Prostate gland (tissue), 2 donors: Measurements from ENCODE around the gene EXOC3. TPM values are rescaled to one million over a fixed set of nuclear protein-coding genes. Genes with fewer than 3 reads are reported as not detected.

Source experiments
- DNase-seq: peaks from one replicate; pipeline ENCODE4 v3.0.0-alpha.2; 2019; ENCODE audit warnings: low spot score
- H3K27ac ChIP-seq, 2 donors: fragments of 200-600 bp; sonication (generic); 2 replicates each; pipeline ENCODE4 v1.5.1; 2017 to 2019
- H3K27me3 ChIP-seq: fragments of 200-600 bp; sonication (generic); replicated peaks from 2 replicates; pipeline ENCODE4 v1.5.1; 2019; ENCODE audit not compliant: insufficient read depth
- H3K36me3 ChIP-seq, 2 donors: fragments of 200-600 bp; sonication (generic); 1 replicate in 1 of 2; 2 replicates in 1 of 2; pipeline versions ENCODE4 v1.5.1 to v1.8.1; 2017 to 2019
- H3K4me1 ChIP-seq: fragments of 200-600 bp; sonication (generic); replicated peaks from 2 replicates; pipeline ENCODE4 v1.5.1; 2019
- H3K4me3 ChIP-seq, 2 donors: fragments of 200-600 bp; sonication (generic); 2 replicates each; pipeline ENCODE4 v1.5.1; 2017 to 2019
- H3K9me3 ChIP-seq: fragments of 200-600 bp; sonication (generic); 2 replicates; pipeline ENCODE4 v1.5.1; 2017
- CTCF ChIP-seq, 4 experiments: fragments of 200-600 bp in 2 of 4; fragments of 450-650 bp in 2 of 4; sonication (generic) in 2 of 4; IDR thresholded peaks; 1 replicate in 3 of 4; 2 replicates in 1 of 4; pipeline ENCODE4 v1.5.1; 2016 to 2019; ENCODE audit warnings: antibody characterized with exemption in 4 of 4, mild to moderate bottlenecking in 2 of 4, moderate library complexity in 2 of 4
- POLR2A ChIP-seq: fragments of 450-650 bp; IDR thresholded peaks from one replicate; pipeline ENCODE4 v1.6.1; 2016; ENCODE audit warnings: antibody characterized with exemption, mild to moderate bottlenecking
- POLR2AphosphoS5 ChIP-seq: sonication (generic); formaldehyde crosslinking; IDR thresholded peaks from one replicate; pipeline ENCODE4 v1.6.1; 2017; ENCODE audit warnings: antibody characterized with exemption
- WGBS: methylation state at CpG from one replicate; pipeline ENCODE4 v1.1.5; 2018; 5-methylcytosine and 5-hydroxymethylcytosine counted together
- intact Hi-C: fragments of 100-400 bp; cut with DNase I; formaldehyde crosslinking; loops from one replicate; pipeline ENCODE4 v1.14.2; 2022
- total RNA-seq, 2 donors: library from RNA; depleted of rRNA; stranded (reverse); fragments of >200 nt; gene quantifications; one replicate each; pipeline ENCODE4 v1.1.0, GENCODE V29; 2016

EXOC3 gene
- total RNA-seq, 2 donors from 2014 or later: 44.3 to 79.7 TPM

- Histone ChIP-seq H3K27me3 (no peaks in the 10 kb centered on the region), H3K36me3 (no peaks in the 10 kb centered on the region), H3K27ac (no peak overlapping the region), H3K9me3 (no peaks in the 10 kb centered on the region), H3K4me3 (no peak overlapping the region), H3K4me1 (no peaks in the 10 kb centered on the region)
- TF ChIP-seq POLR2A (no peak), POLR2AphosphoS5 (no peak)
- 92% methylated on average over 34 of the region's 34 CpGs for WGBS
- intact Hi-C loops: no loop called here
- no peak for DNase-seq
Measured at GRCh38 chr5:421287-421880, 21.6 kb upstream of the EXOC3 start.

GRCh38 chr5:421901-422300, 21.1 kb upstream of the EXOC3 start:
- Histone ChIP-seq H3K4me1 (no peaks in the 10 kb centered on the region), H3K4me3 (no peak overlapping the region), H3K9me3 (no peaks in the 10 kb centered on the region), H3K36me3 (no peaks in the 10 kb centered on the region), H3K27me3 (no peaks in the 10 kb centered on the region), H3K27ac (no peak overlapping the region)
- WGBS: 87% methylated on average over 13 of the region's 13 CpGs
- DNase-seq: no peak
- TF ChIP-seq POLR2AphosphoS5: no peak
- no peak for TF ChIP-seq POLR2A
- TF ChIP-seq CTCF (IDR thresholded peaks at IDR 0.05): no peak
- intact Hi-C loops: no loop called here

GRCh38 chr5:422323-423232, 20.4 kb upstream of the EXOC3 start:
- WGBS: 82% methylated on average over 32 of the region's 32 CpGs
- no peak for DNase-seq
- Histone ChIP-seq H3K4me1 (no peaks in the 10 kb centered on the region), H3K27ac (no peak overlapping the region), H3K4me3 (no peak overlapping the region), H3K9me3 (no peaks in the 10 kb centered on the region), H3K36me3 (no peaks in the 10 kb centered on the region), H3K27me3 (no peaks in the 10 kb centered on the region)
- intact Hi-C loops: no loop called here
- TF ChIP-seq CTCF (IDR thresholded peaks at IDR 0.05) (no peak), POLR2AphosphoS5 (no peak), POLR2A (no peak)

GRCh38 chr5:423233-423565, 19.8 kb upstream of the EXOC3 start:
- Histone ChIP-seq H3K9me3 (no peaks in the 10 kb centered on the region), H3K27ac (no peak overlapping the region), H3K4me1 (no peaks in the 10 kb centered on the region), H3K4me3 (no peak overlapping the region), H3K27me3 (no peaks in the 10 kb centered on the region), H3K36me3 (no peaks in the 10 kb centered on the region)
- intact Hi-C loops: no loop called here
- TF ChIP-seq POLR2AphosphoS5 (no peak), CTCF (IDR thresholded peaks at IDR 0.05) (no peak), POLR2A (no peak)
- WGBS: 88% methylated on average over 9 of the region's 9 CpGs
- DNase-seq: no peak

- no peaks in the 10 kb centered on the region for H3K36me3 ChIP-seq
- intact Hi-C loops: no loop called here
- no peaks in the 10 kb centered on the region for H3K27me3 ChIP-seq
- no peak for DNase-seq
- H3K27ac ChIP-seq: no peak overlapping the region
- H3K9me3 ChIP-seq: no peaks in the 10 kb centered on the region
- 80% methylated on average over 24 of the region's 24 CpGs for WGBS
- H3K4me3 ChIP-seq: no peak overlapping the region
- H3K4me1 ChIP-seq: no peaks in the 10 kb centered on the region
- TF ChIP-seq POLR2AphosphoS5: no peak
- no peak for TF ChIP-seq POLR2A
Measured at GRCh38 chr5:423626-424261, 19.2 kb upstream of the EXOC3 start.
